ENCODE data around the gene AHCYL2. TPM values are rescaled to one million over a fixed set of nuclear protein-coding genes. Genes with fewer than 3 reads are reported as not detected.
A peak's percentile ranks its signal among the peaks of the same experiment; 100 is the strongest.

The AHCYL2 gene
- total RNA-seq = 9.9 TPM

- DNase-seq (ENCODE audit: low spot score) (peak; percentile 98), ATAC-seq (peak; percentile 91)
These were observed at the start of gene AHCYL2 for GRCh38 chr7:129224251-129225205. AHCYL2 (plus strand) TSS chr7:129225030.

GRCh38 chr7:129176916-129177710, 47.7 kb upstream of the AHCYL2 start:
- DNase-seq (ENCODE audit: low spot score) (no peak), ATAC-seq (no peak)

- ATAC-seq = no peak
- DNase-seq (ENCODE audit: low spot score) = no peak
These were observed 39.7 kb upstream of the AHCYL2 start for GRCh38 chr7:129184981-129185670.

GRCh38 chr7:129186749-129187260, 38.0 kb upstream of the AHCYL2 start:
- ATAC-seq (no peak), DNase-seq (ENCODE audit: low spot score) (no peak)

GRCh38 chr7:129187681-129188371, 37.0 kb upstream of the AHCYL2 start:
- no peak for ATAC-seq
- no peak for DNase-seq (ENCODE audit: low spot score)

GRCh38 chr7:129188372-129188891, 36.4 kb upstream of the AHCYL2 start, which contains the start of gene SMO:
SMO (plus strand) TSS chr7:129188633; CDS start chr7:129189152, 519 bp downstream.
- peak; percentile 72 for DNase-seq (ENCODE audit: low spot score)
- ATAC-seq = peak; percentile 90

GRCh38 chr7:129188892-129189660, 35.8 kb upstream of the AHCYL2 start:
- peak; percentile 67 for ATAC-seq

GRCh38 chr7:129189661-129190310, 35.0 kb upstream of the AHCYL2 start:
- ATAC-seq = no peak
- no peak for DNase-seq (ENCODE audit: low spot score)

More at GRCh38 chr7:129188892-129189660, 35.8 kb upstream of the AHCYL2 start:
- no peak for DNase-seq (ENCODE audit: low spot score)

GRCh38 chr7:129191272-129191671, 33.6 kb upstream of the AHCYL2 start:
- peak; percentile 9 for ATAC-seq
- DNase-seq (ENCODE audit: low spot score) = no peak

GRCh38 chr7:129193892-129194291, 30.9 kb upstream of the AHCYL2 start:
- DNase-seq (ENCODE audit: low spot score) (no peak), ATAC-seq (no peak)

GRCh38 chr7:129197771-129198170, 27.1 kb upstream of the AHCYL2 start:
- no peak for ATAC-seq

GRCh38 chr7:129199406-129199805, 25.4 kb upstream of the AHCYL2 start:
- no peak for ATAC-seq
- DNase-seq (ENCODE audit: low spot score) = no peak

More at GRCh38 chr7:129197771-129198170, 27.1 kb upstream of the AHCYL2 start:
- no peak for DNase-seq (ENCODE audit: low spot score)

- ATAC-seq = peak; percentile 3
- no peak for DNase-seq (ENCODE audit: low spot score)
These were observed 22.6 kb upstream of the AHCYL2 start for GRCh38 chr7:129202058-129202777.

GRCh38 chr7:129203050-129203741, 21.6 kb upstream of the AHCYL2 start:
- ATAC-seq (peak; percentile 67), DNase-seq (ENCODE audit: low spot score) (no peak)

- ATAC-seq = no peak
- DNase-seq (ENCODE audit: low spot score) = no peak
These were observed 19.6 kb upstream of the AHCYL2 start for GRCh38 chr7:129205126-129205818.

GRCh38 chr7:129205987-129206785, 18.6 kb upstream of the AHCYL2 start:
- peak; percentile 20 for ATAC-seq

More at GRCh38 chr7:129205987-129206785, 18.6 kb upstream of the AHCYL2 start:
- no peak for DNase-seq (ENCODE audit: low spot score)

Data from left lobe of liver (tissue), 2 donors.